Keratinocyte (primary cell): ENCODE measurements around the gene TUBGCP3. TPM values are rescaled to one million over a fixed set of nuclear protein-coding genes. Genes with fewer than 3 reads are reported as not detected.

Experiments
- DNase-seq: peaks from one replicate; pipeline ENCODE4 v3.0.0-alpha.2; 2011; ENCODE audit warnings: low read depth, missing footprints, low spot score
- FAIRE-seq: peaks from 2 replicates; lab custom pipeline; 2011; peaks lifted over from hg19 to GRCh38; lab: Jason Lieb, UNC
- H2AFZ ChIP-seq: 2 replicates; pipeline ENCODE4 v1.6.0; 2012; ENCODE audit warnings: low read length, control low read depth, inconsistent platforms; ENCODE audit not compliant: control insufficient read depth
- H3K27ac ChIP-seq: 2 replicates; pipeline ENCODE4 v1.5.1; 2011; ENCODE audit warnings: low read length; ENCODE audit not compliant: control insufficient read depth, insufficient read depth
- H3K27me3 ChIP-seq: 3 replicates; pipeline ENCODE4 v1.6.0; 2011; ENCODE audit warnings: low read length; ENCODE audit not compliant: control insufficient read depth, insufficient read depth; ENCODE audit errors: extremely low read depth
- H3K36me3 ChIP-seq, 2 experiments: 2 replicates in 1 of 2; 3 replicates in 1 of 2; pipeline ENCODE4 v1.5.1; 2011; ENCODE audit warnings: low read length in 2 of 2, mild to moderate bottlenecking in 1 of 2; ENCODE audit not compliant: control insufficient read depth in 2 of 2, insufficient read depth in 2 of 2; ENCODE audit errors: extremely low read depth in 1 of 2
- H3K4me1 ChIP-seq: 3 replicates; pipeline ENCODE4 v1.5.1; 2011; ENCODE audit warnings: low read length; ENCODE audit not compliant: control insufficient read depth, insufficient read depth; ENCODE audit errors: extremely low read depth
- H3K4me2 ChIP-seq: 3 replicates; pipeline ENCODE4 v1.6.0; 2011; ENCODE audit warnings: low read depth, low read length; ENCODE audit not compliant: control insufficient read depth, insufficient read depth; ENCODE audit errors: extremely low read depth
- H3K4me3 ChIP-seq, 3 experiments: fragments of 200-600 bp in 1 of 3; sonication (generic) in 1 of 3; 2 replicates in 2 of 3; 3 replicates in 1 of 3; pipeline ENCODE4 v1.5.1; 2011 to 2016; ENCODE audit warnings: low read length in 3 of 3, mild to moderate bottlenecking in 3 of 3, control low read depth in 2 of 3, inconsistent platforms in 1 of 3, low read depth in 1 of 3, mixed read lengths in 1 of 3, mixed run types in 1 of 3, moderate library complexity in 1 of 3; ENCODE audit not compliant: control insufficient read depth in 2 of 3, insufficient read depth in 2 of 3; ENCODE audit errors: extremely low read depth in 1 of 3
- H3K79me2 ChIP-seq: 2 replicates; pipeline ENCODE4 v1.6.0; 2012; ENCODE audit warnings: low read length; ENCODE audit not compliant: control insufficient read depth, insufficient read depth
- H3K9ac ChIP-seq: 3 replicates; pipeline ENCODE4 v1.6.0; 2011; ENCODE audit warnings: low read length; ENCODE audit not compliant: control insufficient read depth, insufficient read depth; ENCODE audit errors: extremely low read depth
- H3K9me1 ChIP-seq: 3 replicates; pipeline ENCODE4 v1.6.0; 2011; ENCODE audit warnings: low read length; ENCODE audit not compliant: control insufficient read depth, insufficient read depth; ENCODE audit errors: extremely low read depth
- H3K9me3 ChIP-seq: 2 replicates; pipeline ENCODE4 v1.5.1; 2012; ENCODE audit warnings: low read depth, low read length; ENCODE audit not compliant: control insufficient read depth
- H4K20me1 ChIP-seq: 3 replicates; pipeline ENCODE4 v1.6.0; 2011; ENCODE audit warnings: low read length; ENCODE audit not compliant: control insufficient read depth, insufficient read depth; ENCODE audit errors: extremely low read depth
- CTCF ChIP-seq, 3 experiments: IDR thresholded peaks in 1 of 3; conservative IDR thresholded peaks in 1 of 3; optimal IDR thresholded peaks in 1 of 3; 2 replicates in 2 of 3; 3 replicates in 1 of 3; pipeline versions ENCODE3 to v1.5.1; 2011; ENCODE audit warnings: low read length in 3 of 3, mild to moderate bottlenecking in 3 of 3, moderate library complexity in 2 of 3, control low read depth in 1 of 3, inconsistent platforms in 1 of 3; ENCODE audit not compliant: insufficient read depth in 2 of 3; ENCODE audit errors: extremely low read depth in 1 of 3
- EZH2 ChIP-seq: IDR thresholded peaks from one replicate; pipeline ENCODE4 v1.6.1; 2012; ENCODE audit warnings: inconsistent platforms, mild to moderate bottlenecking, low read length, moderate library complexity
- dilution Hi-C: fragments of 300-500 bp; cut with MboI; formaldehyde crosslinking; loops from one replicate; pipeline ENCODE4 v1.7.0; 2020; ENCODE audit warnings: low sequenced_read_pairs; ENCODE audit not compliant: extremely low pct_ligation_motif_present
- polyA plus RNA-seq, 5 experiments: library from polyadenylated mRNA; depleted of rRNA in 3 of 5; stranded (reverse) in 3 of 5; stranded (forward) in 1 of 5; unstranded in 1 of 5; fragments of >200 nt; gene quantifications; 1 replicate in 1 of 5; 2 replicates in 3 of 5; 3 replicates in 1 of 5; pipeline versions ENCODE4 v1.2.1 to v1.2.3, GENCODE V29; 2011 to 2012; ENCODE audit warnings: missing spikeins in 2 of 5, low read depth in 1 of 5, low replicate concordance in 1 of 5

The TUBGCP3 gene
- polyA plus RNA-seq, 1 donor (not counting 4 experiments of a cell fraction or from before 2014, with no cell fraction given): 14.0 TPM

DNA sequence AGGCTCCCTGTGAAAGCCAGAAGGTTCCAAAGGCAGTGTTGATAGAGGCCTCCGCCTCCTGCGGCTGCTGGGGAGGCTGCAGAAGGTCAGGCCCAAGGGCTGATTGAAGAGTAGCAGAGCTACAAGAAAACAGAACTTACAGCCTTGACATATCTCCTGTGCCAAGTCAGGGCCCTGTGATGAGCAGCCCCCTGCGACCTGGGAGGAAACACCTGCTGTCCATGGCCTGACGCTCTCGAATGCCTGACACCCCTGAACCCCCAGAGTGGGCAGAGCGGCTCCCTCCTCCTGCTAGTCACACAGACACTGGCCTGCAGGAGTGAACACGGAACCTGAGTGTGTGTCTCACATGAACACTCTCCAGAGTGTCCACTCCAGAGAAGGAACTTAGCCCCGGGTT lies 38.2 kb upstream of the TUBGCP3 start:
- Histone ChIP-seq H3K4me2 (no peak overlapping the region), H3K9ac (no peak overlapping the region), H3K4me3 (no peak overlapping the region), H3K9me3 (no peaks in the 10 kb centered on the region), H3K36me3 (no peaks in the 10 kb centered on the region), H3K4me1 (no peaks in the 10 kb centered on the region), H3K79me2 (no peaks in the 10 kb centered on the region), H3K27me3 (peaks cover 24% of the 10 kb centered on the region), H3K27ac (no peak overlapping the region), H2AFZ (no peak overlapping the region), H3K9me1 (no peaks in the 10 kb centered on the region), H4K20me1 (no peaks in the 10 kb centered on the region)
- FAIRE-seq (no peak), DNase-seq (no peak)
- no peak for TF ChIP-seq EZH2
- no peak for TF ChIP-seq CTCF (optimal IDR thresholded peaks at IDR 0.05 in 1 of 3, IDR thresholded peaks at IDR 0.05 in 1 of 3, conservative IDR thresholded peaks at IDR 0.05 in 1 of 3; ENCODE audit: extremely low read depth in 1 of 3, insufficient read depth in 2 of 3, low read length in 3 of 3)
- dilution Hi-C loops: no loop called here

- Histone ChIP-seq H2AFZ (no peak overlapping the region), H3K4me3 (no peak overlapping the region), H3K4me2 (no peak overlapping the region), H3K36me3 (no peaks in the 10 kb centered on the region), H3K27ac (no peak overlapping the region), H3K27me3 (peaks cover 24% of the 10 kb centered on the region), H3K4me1 (no peaks in the 10 kb centered on the region), H3K9ac (no peak overlapping the region), H3K79me2 (no peaks in the 10 kb centered on the region), H3K9me1 (no peaks in the 10 kb centered on the region), H3K9me3 (no peaks in the 10 kb centered on the region), H4K20me1 (no peaks in the 10 kb centered on the region)
- dilution Hi-C loops: no loop called here
- FAIRE-seq (no peak), DNase-seq (no peak)
- no peak for TF ChIP-seq EZH2
- TF ChIP-seq CTCF (optimal IDR thresholded peaks at IDR 0.05 in 1 of 3, IDR thresholded peaks at IDR 0.05 in 1 of 3, conservative IDR thresholded peaks at IDR 0.05 in 1 of 3; ENCODE audit: extremely low read depth in 1 of 3, insufficient read depth in 2 of 3, low read length in 3 of 3): no peak
Observed at GRCh38 chr13:112625698-112626097, 37.7 kb upstream of the TUBGCP3 start.
